GM18858 (cell line): ENCODE results near the gene HS2ST1.
A peak's percentile ranks its signal among the peaks of the same experiment; 100 is the strongest.
"Not testable (repeated sequence)": the region's sequence is repeated elsewhere in the genome, so short reads cannot be mapped to it uniquely, and the experiment has no call there.

Source experiments
- ATAC-seq: cut with Tn5 transposase; IDR thresholded peaks from one replicate; pipeline ENCODE4 v1.9.1; 2021; ENCODE audit not compliant: unreplicated experiment

The HS2ST1 gene

GRCh38 chr1:87004857-87005256 lies 90.4 kb downstream of the HS2ST1 start:
- no peak for ATAC-seq

- ATAC-seq, result no peak
These were observed 92.9 kb downstream of the HS2ST1 start for GRCh38 chr1:87007323-87007722.

GRCh38 chr1:87013385-87013784 lies 99.0 kb downstream of the HS2ST1 start:
- ATAC-seq, result not testable (repeated sequence)

GRCh38 chr1:87017998-87018672 lies 103.7 kb downstream of the HS2ST1 start:
- no peak for ATAC-seq

- ATAC-seq, result no peak
These were observed 108.9 kb downstream of the HS2ST1 start for GRCh38 chr1:87023326-87023725.

GRCh38 chr1:87024936-87025540 lies 110.6 kb downstream of the HS2ST1 start:
- ATAC-seq, result peak; percentile 67

- not testable (repeated sequence) for ATAC-seq
These were observed 113.1 kb downstream of the HS2ST1 start for GRCh38 chr1:87027561-87027960.

- ATAC-seq, result no peak
These were observed 114.1 kb downstream of the HS2ST1 start for GRCh38 chr1:87028576-87028975.

GRCh38 chr1:87030740-87031690 lies 116.6 kb downstream of the HS2ST1 start:
- ATAC-seq, result peak; percentile 93

- ATAC-seq, result no peak
These were observed 119.9 kb downstream of the HS2ST1 start for GRCh38 chr1:87034351-87034750.

GRCh38 chr1:87039096-87039495 lies 124.7 kb downstream of the HS2ST1 start:
- ATAC-seq, result no peak

GRCh38 chr1:87042111-87042811 lies 127.8 kb downstream of the HS2ST1 start:
- ATAC-seq, result no peak

- ATAC-seq, result peak; percentile 33
These were observed 130.0 kb downstream of the HS2ST1 start for GRCh38 chr1:87044424-87044823.

- peak; percentile 39 for ATAC-seq
These were observed 130.4 kb downstream of the HS2ST1 start for GRCh38 chr1:87044840-87045239.

- no peak for ATAC-seq
These were observed 131.4 kb downstream of the HS2ST1 start for GRCh38 chr1:87045761-87046304.

GRCh38 chr1:87046951-87047350 lies 132.5 kb downstream of the HS2ST1 start:
- ATAC-seq, result no peak

- no peak for ATAC-seq
These were observed 133.8 kb downstream of the HS2ST1 start for GRCh38 chr1:87048237-87048636.

- ATAC-seq, result no peak
These were observed 137.5 kb downstream of the HS2ST1 start for GRCh38 chr1:87051965-87052364.

GRCh38 chr1:87052400-87052799 lies 138.0 kb downstream of the HS2ST1 start:
- no peak for ATAC-seq

GRCh38 chr1:87052961-87053360 lies 138.5 kb downstream of the HS2ST1 start:
- ATAC-seq, result no peak

- ATAC-seq, result no peak
These were observed 139.0 kb downstream of the HS2ST1 start for GRCh38 chr1:87053446-87053845.
